Fibroblast of skin of abdomen (primary cell): ENCODE data around the gene DGCR2.
"Not testable (repeated sequence)": the region's sequence is repeated elsewhere in the genome, so short reads cannot be mapped to it uniquely, and the experiment has no call there.

Experiments used
- DNase-seq: peaks from one replicate; pipeline ENCODE4 v3.0.0-alpha.2; 2013

Gene DGCR2

DNA sequence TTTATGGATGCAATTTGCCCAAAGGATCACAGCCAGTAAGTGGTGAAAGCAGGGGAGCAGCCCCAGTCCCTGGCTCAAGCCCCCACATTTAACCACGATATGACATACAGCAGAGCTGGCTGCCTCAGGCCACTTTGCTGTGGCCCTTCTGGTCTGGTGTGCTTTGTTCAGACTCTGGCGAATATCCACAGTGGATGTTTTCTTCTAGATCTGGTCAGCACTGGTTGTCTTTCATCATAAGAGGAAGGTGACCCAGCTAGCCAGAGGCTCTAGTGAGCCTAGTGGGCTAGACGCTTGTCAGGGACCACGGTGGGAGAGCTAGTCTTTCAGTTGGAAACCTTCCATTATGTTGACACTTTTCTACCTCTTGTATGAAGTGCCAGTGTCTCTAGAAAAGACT is 42.5 kb downstream of the DGCR2 start:
- DNase-seq: no peak

DNA sequence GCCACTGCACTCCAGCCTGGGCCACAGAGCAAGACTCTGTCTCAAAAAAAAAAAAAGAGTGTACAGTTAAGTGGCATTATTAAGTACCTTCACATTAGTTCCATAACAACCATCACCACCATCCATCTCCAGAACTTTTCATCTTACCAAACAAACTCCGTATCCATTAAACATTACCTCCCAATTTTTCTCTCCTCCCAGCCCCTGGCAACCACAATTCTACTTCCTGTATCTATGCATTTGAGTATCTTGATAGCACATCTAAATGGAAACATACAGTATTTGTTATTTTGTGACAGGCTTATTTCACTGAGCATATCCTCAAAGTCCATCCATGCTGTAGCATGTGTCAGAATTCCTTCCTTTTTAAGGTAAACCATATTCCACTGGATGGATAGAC is 46.8 kb downstream of the DGCR2 start:
- DNase-seq: no peak

DNA sequence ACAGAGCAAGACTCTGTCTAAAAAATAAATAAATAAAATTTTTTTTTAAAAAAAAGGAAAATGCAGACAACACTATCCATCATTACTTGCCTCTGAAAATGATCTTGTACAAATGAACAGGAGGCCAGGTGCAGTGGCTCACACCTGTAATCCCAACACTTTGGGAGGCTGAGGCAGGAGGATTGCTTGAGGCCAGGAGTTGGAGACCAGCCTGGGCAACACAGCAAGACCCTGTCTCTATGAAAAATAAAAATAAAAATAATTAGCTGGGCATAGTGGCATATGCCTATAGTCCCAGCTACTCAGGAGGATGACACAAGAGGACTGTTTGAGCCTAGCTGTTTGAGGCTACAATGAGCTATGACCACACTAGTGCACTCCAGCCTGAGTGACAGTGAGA is 49.4 kb downstream of the DGCR2 start:
- not testable (repeated sequence) for DNase-seq

DNA sequence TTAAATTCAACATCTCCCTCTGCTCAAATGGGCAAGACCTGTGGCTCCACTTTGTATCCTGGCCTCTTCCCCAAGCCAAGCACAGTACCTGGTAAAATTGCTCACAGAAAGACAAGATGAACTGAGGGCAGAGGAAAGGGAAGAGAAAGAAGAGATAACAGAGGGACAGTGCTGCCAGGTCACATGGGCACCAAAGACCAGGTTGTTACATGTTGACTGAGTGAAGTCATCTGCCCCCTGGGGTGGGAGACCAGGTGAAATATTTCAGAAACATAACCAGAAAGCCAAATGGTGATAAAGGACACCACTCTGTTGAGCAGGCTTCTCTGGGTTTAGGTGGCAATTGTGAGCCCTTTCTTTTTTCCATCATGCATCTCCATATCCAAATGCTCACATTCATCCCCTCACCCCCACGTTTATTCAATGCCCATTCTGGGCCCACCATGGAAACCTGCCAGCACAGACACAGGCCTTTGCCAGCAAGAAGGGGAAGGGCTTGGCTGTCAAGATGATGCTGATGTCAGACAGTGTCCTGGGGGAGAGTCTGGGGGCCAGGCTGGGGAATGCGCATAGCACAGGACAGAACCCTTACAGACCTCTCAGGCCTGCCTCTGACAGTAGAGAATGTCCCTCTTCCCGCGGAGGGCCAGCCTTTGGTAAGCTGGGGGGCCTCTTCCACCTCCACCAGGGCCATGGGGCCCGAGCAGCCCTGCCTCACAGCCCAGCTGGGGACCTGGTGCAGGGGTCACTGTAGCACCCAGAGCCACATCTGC is 51.6 kb downstream of the DGCR2 start:
- no peak for DNase-seq

DNA sequence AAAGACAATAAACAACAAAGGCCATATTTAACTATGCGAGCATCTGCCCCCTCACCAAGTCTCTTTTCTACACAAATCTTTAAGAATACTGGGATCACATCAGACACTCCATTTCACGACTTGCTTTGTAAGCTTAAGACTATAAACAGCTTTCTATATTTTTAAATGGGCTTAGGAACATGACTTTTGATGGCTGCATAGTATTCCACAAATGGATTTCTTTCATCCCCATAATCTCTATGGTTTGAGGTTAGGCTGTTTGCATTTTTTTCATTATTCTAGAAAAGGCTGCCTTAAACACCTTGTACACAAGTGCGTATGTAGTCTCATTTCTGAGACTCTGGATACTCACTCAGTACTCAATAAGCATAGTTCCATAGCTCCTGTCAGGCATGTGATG is 52.8 kb downstream of the DGCR2 start:
- DNase-seq: no peak

DNA sequence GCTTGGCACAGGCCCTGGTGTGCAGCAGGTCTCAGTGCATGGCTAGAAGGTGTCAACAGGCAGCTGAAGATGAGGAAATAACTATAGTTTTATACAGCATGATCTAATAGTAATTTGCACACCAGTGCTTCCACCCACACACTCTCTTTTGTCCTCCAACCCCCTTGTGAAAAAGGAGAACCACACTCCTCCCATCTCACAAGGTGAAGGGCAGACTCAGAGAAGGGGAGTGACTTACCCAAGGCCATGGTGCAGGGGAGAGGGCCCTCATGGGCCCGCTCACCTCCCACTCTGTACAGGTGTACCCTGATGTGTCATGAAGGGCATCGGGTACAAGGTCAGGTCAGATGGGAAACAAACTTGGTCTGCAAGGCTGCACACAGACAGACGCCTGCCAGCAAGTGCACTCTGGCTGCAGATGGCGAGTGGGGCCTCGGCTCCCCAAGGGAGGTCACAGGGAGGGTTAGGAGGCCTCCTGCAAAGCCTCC is 53.4 kb downstream of the DGCR2 start:
- DNase-seq: no peak

DNA sequence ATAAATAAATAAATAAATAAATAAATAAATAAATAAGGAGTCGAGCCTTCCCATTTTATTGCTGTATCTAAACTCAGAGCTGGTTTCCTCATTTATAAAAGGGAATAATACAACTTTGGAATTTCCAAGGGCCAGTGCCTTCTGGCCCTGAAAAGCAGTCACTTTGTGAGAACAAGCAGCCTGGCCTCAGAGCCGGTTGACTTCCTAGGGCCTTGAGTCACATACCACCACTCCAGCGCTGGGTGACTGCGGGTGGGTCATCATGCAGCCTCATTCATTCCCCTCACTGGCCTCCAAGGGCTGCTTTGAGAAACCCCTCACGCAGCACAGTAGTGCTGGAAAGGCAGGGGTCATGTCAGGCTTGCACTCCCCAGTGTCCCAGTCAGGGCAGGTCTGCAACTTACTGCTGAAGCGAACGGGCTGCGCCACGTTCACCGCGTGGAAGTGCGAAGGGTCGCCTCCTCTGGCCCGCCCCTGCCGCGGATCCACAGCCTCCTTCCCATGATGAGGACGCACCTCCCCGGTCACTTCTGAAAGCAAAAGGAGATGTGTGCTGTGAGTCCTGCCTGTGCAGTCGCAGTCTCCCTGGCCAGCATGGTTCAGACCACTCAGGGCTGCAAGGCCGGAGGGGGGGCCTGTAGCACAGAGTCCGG is 54.4 kb downstream of the DGCR2 start:
- no peak for DNase-seq

DNA sequence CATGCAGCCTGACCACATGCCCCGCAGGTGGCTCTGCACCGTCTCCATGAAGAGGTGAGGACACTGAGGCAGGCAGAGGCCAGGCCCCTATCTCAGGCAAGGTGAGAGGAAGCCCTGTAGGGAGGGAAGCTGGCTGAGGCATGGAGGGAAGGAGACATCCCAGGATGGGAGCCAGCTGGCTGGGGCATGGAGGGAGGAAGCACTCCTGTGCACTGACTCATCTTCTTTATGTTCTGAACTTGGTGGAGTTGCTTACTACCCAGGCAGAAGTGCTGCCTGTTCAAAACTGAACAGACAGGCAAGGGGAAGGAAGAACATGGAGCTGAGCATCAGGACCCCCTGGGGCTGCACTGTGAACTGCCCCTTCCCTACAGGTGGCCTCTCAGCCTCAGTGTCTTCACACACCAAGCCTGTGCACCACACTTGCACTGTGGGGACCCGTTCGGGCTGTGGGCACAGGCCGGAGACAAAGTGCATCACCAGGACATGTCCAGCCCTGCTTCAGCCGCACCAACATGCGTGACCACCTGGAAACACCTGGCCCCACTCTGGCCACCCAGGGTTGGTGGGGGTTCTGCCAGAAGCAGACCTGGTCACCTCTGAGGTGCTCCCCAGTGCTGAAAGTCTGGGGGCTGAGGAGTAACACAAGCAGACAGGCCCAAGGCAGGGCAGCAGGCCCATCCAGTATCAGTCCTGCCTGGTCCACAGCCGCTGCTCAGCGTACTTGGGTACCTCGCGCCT is 55.5 kb downstream of the DGCR2 start:
- DNase-seq: peak; percentile 68

DNA sequence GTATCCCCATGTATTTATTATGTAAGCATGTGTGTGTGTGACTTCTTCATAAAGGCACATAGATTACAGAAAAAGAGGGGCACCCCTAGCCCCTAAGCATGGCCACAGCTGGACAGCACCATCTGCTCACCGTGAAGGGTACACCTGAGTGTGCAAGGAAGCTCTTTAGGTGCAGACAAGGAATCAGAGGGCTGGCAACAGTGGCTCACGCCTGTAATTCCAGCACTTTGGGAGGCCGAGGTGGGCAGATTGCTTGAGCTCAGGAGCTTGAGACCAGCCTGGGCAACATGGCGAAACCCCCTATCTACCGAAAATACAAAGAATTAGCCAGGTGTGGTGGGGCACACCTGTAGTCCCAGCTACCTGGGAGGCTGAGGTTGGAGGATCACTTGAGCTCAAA is 56.3 kb downstream of the DGCR2 start:
- no peak for DNase-seq

DNA sequence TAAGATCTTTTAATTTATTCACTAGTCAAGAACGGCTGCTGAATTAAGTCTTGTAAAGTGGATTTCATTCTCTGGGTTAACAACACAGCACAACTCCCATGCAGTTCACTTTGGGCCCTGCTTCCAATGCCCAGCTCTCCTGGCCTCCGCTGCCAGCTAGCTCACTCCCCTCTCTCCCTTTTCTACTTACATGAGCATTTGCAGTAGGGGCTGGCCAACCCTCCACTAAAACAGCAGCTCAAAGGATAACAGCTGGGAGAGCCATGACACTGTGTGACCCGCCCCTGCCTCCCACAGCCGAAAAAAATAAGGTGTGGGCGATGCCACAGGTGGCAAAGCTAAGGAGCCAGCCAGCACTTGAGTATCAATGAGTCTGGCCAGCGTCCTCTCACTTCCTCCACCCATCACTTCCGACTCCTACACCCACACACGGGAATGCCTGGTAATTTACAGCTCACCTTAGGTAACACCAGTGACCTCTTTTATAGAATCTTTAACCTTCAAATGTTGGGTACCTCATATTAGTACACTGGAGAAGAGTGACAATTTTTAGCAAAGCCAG is 56.8 kb downstream of the DGCR2 start:
- DNase-seq: no peak

DNA sequence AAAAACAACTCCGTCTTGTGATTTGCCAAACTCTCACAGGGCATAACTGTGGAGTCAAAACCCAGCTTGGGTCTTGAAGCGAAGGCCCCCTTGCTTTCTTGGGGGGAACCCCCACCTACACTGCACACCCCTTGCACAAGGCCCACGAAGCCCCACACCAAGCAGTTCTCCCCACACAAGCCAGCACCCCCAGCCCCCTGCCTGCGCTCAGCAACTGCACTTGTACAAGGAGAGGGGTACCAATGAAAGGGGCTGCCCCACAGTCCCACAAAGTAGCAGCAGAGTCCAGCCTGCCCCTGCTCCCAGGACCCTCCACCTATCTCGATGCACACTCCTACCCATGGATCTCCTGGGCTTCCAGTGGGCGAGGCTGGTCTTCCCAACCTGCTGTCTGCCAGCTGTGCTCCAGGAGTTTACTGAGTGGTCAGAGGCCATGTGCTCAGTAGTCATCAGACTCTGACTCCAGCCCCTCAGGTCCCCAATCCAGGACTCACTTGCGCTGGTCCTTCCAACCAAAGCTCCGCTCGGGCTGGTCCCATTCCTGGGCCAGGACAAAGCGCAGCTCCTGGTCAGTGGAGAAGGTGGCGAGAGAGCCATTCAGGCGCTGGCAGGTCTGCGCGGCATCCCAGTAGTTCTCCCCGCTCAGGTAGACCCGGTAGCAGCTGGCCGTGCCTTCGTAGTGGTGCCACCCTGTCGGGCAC is 57.7 kb downstream of the DGCR2 start:
- no peak for DNase-seq

DNA sequence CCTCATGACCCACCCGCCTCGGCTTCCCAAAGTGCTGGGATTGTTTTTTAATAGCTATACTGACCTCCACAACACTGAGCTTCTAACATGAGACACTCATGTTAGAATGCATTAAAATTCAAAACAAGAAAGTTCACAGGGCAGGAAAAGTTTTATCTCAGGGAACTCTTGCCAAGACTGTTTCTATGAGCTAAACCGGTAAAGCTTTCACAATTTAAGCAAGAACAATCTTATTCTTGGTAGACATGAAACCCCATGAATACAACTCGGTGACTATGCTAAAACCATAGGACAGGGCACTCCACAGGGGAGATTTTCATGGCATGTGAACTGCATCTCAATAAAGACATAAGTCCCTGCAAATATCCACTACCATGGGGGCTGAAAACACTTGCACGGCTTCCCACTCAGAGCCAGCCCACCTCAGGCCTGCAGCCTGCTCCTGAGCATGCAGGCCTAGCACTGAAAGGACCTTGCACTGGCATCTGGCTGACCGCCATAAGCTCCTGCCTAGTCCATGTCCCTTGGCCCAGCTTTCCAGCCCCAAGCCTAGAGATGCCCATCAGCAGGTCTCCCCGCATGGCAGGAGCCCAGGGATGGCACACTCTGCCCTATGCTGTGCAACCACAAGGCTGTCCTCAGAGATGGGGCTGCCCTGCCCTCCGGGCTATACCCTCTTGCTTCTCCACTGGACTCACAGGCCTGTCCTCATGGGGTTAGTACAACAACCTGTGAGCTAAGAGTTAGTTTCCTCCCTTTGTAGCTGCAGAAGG is 58.4 kb downstream of the DGCR2 start:
- no peak for DNase-seq

DNA sequence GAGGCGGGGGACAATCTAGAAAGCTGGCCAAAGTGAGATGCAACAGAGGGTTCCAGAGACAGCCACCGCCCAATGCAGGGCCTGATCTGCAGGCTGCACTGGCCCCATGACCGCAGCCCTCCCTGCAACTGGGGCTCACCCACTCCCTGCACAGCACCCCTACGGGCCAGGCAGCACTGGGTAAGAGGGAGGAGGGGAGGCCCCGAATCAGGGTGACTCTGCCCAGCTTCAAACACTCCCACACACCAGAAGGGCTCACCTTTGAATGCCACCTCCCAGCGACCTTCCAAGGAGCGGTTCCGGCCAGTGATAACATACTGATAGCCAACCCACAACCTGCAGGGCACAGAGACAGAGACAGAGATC is 59.3 kb downstream of the DGCR2 start:
- no peak for DNase-seq

DNA sequence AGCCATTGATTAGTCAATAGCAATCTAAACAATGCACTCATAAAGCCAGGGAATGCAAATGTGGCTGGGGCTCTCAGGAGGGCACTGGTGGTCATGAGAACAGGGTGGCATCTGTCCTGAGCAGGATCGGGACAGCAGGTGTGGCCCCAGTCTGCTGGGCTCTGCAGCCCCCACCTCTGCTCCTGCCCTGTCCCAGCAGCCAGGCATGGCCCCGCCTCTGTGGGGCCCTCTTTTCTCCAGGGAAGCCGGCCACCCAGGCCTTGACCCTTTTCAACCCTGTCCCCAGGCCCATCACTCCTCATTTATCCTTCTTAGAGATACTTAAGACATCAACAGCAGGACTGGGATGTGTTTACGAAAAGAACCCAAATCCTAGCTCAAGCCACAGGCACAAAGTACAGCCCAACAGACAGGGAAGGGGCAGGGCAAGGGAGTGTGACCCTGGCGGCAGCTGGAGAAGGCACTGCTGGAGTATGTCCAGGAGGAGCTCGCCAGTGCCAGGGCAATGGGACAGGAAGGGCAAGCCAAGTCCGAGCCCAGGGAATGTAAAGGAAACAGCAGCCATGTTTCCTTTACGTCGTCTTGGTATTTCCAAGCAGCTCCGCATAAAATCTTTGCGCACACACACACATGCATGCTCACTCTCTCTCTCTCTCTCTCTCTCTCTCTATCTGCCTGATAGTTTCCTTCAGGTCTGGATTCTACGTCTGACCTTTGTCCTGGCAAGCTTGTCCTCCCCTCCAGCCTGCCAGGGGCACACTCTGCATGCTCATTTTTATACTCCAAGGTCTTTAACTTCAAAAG is 59.9 kb downstream of the DGCR2 start:
- no peak for DNase-seq

DNA sequence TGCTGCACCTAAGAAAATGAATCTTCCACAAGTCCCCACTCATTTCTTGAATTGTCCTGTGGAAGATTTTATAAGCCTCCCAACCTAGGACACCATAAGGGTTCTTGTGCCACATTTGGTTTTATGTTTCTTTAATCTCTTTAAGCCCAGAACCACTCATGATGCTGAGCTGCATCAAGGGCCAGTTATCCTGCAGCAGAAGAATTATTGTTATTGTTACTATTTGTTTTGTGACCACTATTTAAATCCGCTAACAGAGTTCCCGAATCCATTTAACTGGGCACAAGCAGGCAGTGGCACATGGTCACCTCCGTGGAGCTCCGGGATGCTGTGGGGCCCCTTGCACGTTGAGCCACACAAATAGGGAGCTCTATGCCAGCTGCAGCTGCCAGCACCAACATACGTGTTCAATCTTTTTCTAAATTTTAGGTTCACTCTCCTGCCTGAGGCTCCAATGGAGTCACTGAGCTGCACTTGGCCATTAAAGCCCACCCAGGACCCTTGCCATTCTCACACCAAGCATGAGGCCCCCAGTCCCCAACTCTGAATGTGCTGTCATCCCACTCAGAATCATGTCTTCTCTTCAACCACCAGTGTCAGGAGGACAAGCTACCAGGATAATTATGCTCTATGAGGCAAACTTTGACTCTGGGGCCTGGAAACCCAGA is 60.6 kb downstream of the DGCR2 start:
- DNase-seq: no peak

DNA sequence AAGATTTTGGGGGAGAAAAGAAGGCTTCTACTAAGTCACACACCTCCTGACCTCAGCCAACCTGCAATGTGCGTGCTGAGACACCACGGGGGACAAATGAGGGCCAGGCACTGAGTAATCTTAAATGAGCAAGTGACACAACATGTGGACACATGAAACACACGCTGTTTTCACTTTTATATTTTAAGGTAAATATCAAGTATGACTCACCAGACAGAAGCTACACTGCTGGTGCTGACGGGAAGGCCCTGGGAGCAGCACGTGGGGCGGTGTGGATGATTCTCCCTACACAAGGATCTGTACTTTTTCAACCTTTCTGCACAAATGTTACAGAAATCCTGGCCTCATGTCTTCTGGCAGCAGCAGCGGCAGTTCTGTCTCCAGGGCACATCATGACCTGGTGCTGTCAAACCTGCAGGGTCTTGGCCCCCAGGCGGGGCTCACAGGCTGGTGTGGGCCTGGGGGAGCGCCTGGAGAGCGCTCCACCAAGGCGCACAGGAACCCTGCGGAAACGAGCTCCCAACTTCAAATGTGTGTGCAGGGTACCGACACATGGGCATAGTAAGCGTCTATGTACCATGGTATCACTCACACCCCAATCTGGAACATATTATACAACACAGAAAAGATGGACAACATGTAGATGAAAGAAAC is 61.7 kb downstream of the DGCR2 start:
- no peak for DNase-seq

DNA sequence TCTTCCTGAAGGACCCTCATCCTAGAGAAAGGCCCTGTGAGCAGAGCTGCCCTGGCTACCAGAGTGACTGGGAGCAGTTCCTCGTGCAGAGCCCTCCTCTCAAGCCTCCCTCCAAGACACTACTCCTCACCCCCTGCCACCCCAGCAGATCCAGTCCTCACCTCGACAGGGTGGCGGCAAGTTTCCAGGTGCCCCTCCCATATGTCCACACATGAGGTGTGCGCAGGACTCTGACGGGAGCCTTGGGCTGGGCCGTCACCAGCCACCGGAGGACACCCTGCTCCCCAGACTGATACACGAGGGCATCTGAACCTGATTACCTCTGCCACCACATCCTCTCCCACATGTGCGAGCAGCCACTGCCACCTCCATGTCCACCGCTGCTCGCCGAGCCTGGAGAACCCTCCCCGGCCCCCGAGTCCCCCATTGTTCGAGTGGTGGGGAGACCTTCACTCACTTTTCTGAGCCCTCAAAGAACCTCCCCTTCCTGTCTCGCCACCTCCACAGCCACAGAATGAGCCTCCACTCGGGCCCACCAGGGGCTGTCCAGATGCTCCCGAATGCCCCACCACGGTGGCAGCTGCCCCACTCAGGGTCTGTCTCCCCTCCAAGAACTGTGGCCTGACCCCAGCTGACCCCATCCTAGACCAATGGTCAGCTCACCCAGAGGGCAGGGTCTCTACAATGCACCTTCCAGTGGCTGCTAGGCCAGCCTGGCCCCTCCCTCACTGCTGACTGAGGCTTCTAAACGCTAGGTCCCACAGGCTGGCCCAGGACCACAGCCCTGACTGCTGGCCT is 62.5 kb downstream of the DGCR2 start:
- no peak for DNase-seq

DNA sequence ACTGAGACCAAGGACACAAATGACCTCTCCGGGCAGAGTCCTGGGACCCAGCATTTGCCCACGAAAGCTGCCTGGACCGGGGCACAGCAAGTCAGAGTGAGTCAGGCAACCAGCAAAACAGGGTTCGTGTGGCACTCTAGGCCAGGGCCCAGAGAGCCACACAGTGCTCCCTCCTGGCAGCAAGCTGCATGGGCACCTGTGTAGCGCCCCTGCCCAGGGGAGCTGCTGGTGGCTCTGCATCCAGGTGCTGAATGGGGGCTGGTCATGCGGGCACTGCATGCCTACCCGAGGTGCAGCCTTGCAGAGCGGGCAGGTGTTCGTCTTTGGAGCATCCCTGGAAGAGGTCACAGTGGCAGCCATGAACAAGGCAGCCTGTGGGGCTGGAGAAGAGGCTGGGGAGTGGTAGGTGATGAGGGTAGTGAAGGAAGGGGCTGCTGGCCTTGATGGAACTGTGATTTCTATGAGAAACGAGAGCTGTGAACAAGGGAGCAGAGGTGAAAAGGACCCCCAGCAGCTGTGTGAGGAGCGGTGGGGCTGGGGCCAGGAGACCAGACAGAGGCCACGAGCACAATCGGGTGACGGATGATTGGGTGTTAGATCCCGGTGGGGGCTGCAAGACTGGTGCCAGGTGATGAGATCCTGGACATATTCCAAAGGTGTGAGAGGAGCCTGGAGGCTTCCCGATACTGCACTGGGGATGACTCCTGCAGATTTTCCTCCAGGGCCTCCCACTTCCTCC is 63.3 kb downstream of the DGCR2 start:
- DNase-seq: no peak
